IMR-90 (cell line): ENCODE measurements around the gene MICAL3. TPM values are rescaled to one million over a fixed set of nuclear protein-coding genes. Genes with fewer than 3 reads are reported as not detected.

Experiments
- ATAC-seq: fragments of 200-7000 bp; cut with Tn5 transposase; 2 replicates; pipeline ENCODE4 v1.9.1; 2020; ENCODE audit warnings: low read depth, mild to moderate bottlenecking, moderate library complexity
- BruUV-seq: library from RNA; stranded (reverse); fragments of 400-500 nt; replicated peaks from 2 replicates; lab custom pipeline; 2021; lab: Mats Ljungman, UMichigan
- CTCF ChIA-PET: fragments of 300-600 bp; formaldehyde crosslinking; extraction: SDS; loops from one replicate; lab custom pipeline; 2021; ENCODE audit warnings: antibody characterized with exemption; lab: Yijun Ruan, JAX
- POLR2A ChIA-PET: fragments of 300-600 bp; sonication (Branson Sonifier 250); formaldehyde crosslinking; loops from one replicate; lab custom pipeline; 2022; ENCODE audit warnings: antibody characterized with exemption; ENCODE audit not compliant: unreplicated experiment; lab: Charles Lee
- DNase-seq: peaks from one replicate; pipeline ENCODE4 v3.0.0; 2013
- H2AFZ ChIP-seq: replicated peaks from 2 replicates; pipeline ENCODE3; 2013; ENCODE audit warnings: low read length, mild to moderate bottlenecking; ENCODE audit not compliant: poor library complexity
- H2AK5ac ChIP-seq: 2 replicates; pipeline ENCODE4 v1.6.1; 2013; ENCODE audit warnings: low read depth, low read length, inconsistent platforms
- H2AK9ac ChIP-seq: replicated peaks from 2 replicates; pipeline ENCODE3; 2013; ENCODE audit warnings: mild to moderate bottlenecking, low read depth, low read length, moderate library complexity; ENCODE audit not compliant: poor library complexity
- H2BK120ac ChIP-seq: 2 replicates; pipeline ENCODE4 v1.6.1; 2013; ENCODE audit warnings: low read depth, low read length, inconsistent platforms
- H2BK15ac ChIP-seq: 3 replicates; pipeline ENCODE4 v1.6.1; 2013; ENCODE audit warnings: low read depth, low read length, inconsistent platforms
- H2BK20ac ChIP-seq: 2 replicates; pipeline ENCODE4 v1.6.1; 2013; ENCODE audit warnings: low read depth, mild to moderate bottlenecking, inconsistent platforms, low read length, moderate library complexity
- H2BK5ac ChIP-seq: 2 replicates; pipeline ENCODE4 v1.6.1; 2013; ENCODE audit warnings: mild to moderate bottlenecking, low read depth, low read length, inconsistent platforms; ENCODE audit not compliant: poor library complexity, severe bottlenecking
- H3K14ac ChIP-seq: replicated peaks from 2 replicates; pipeline ENCODE4 v1.6.1; 2013; ENCODE audit warnings: low read depth, low read length, inconsistent platforms
- H3K18ac ChIP-seq: 2 replicates; pipeline ENCODE4 v1.6.1; 2013; ENCODE audit warnings: low read depth, low read length, control low read depth
- H3K23ac ChIP-seq: 2 replicates; pipeline ENCODE4 v1.6.1; 2013; ENCODE audit warnings: low read depth, low read length, inconsistent platforms
- H3K27ac ChIP-seq: 2 replicates; pipeline ENCODE4 v1.5.1; 2013; ENCODE audit warnings: mild to moderate bottlenecking, control low read depth, low read length; ENCODE audit not compliant: insufficient read depth
- H3K27me3 ChIP-seq: 2 replicates; pipeline ENCODE4 v1.6.1; 2013; ENCODE audit warnings: low read length; ENCODE audit not compliant: control insufficient read depth, insufficient read depth
- H3K36me3 ChIP-seq: 2 replicates; pipeline ENCODE4 v1.6.1; 2013; ENCODE audit warnings: low read length, mixed read lengths; ENCODE audit not compliant: control insufficient read depth, insufficient read depth
- H3K4ac ChIP-seq: 2 replicates; pipeline ENCODE4 v1.6.1; 2013; ENCODE audit warnings: low read depth, low read length, inconsistent platforms
- H3K4me1 ChIP-seq: 2 replicates; pipeline ENCODE4 v1.6.1; 2013; ENCODE audit warnings: low read length, mixed read lengths; ENCODE audit not compliant: control insufficient read depth, insufficient read depth
- H3K4me2 ChIP-seq: 2 replicates; pipeline ENCODE4 v1.6.1; 2013; ENCODE audit warnings: low read depth, mild to moderate bottlenecking, control low read depth, low read length, moderate library complexity
- H3K4me3 ChIP-seq: 2 replicates; pipeline ENCODE4 v1.5.1; 2013; ENCODE audit warnings: low read depth, mild to moderate bottlenecking, control low read depth, low read length, moderate library complexity; ENCODE audit not compliant: insufficient read depth
- H3K56ac ChIP-seq: 2 replicates; pipeline ENCODE4 v1.6.1; 2013; ENCODE audit warnings: low read length, inconsistent platforms; ENCODE audit not compliant: insufficient read depth; ENCODE audit errors: extremely low read depth
- H3K79me1 ChIP-seq, 2 experiments: 2 replicates each; pipeline ENCODE4 v1.6.1; 2013; ENCODE audit warnings: low read length in 2 of 2, inconsistent platforms in 1 of 2, low read depth in 1 of 2
- H3K9ac ChIP-seq: 2 replicates; pipeline ENCODE4 v1.6.1; 2013; ENCODE audit warnings: low read depth, low read length, control low read depth
- H3K9me1 ChIP-seq: 2 replicates; pipeline ENCODE4 v1.6.1; 2013; ENCODE audit warnings: low read length, inconsistent platforms; ENCODE audit not compliant: insufficient read depth
- H3K9me3 ChIP-seq: 2 replicates; pipeline ENCODE4 v1.6.1; 2013; ENCODE audit warnings: low read length; ENCODE audit not compliant: control insufficient read depth, insufficient read depth
- H4K20me1 ChIP-seq: 2 replicates; pipeline ENCODE4 v1.6.1; 2013; ENCODE audit warnings: low read length, inconsistent platforms; ENCODE audit not compliant: insufficient read depth
- H4K5ac ChIP-seq: 2 replicates; pipeline ENCODE4 v1.6.1; 2013; ENCODE audit warnings: mild to moderate bottlenecking, low read depth, low read length, control low read depth
- H4K8ac ChIP-seq, 2 experiments: 2 replicates each; pipeline ENCODE4 v1.6.1; 2013; ENCODE audit warnings: low read depth in 2 of 2, low read length in 2 of 2, control low read depth in 1 of 2, inconsistent platforms in 1 of 2
- H4K91ac ChIP-seq: 2 replicates; pipeline ENCODE4 v1.6.1; 2013; ENCODE audit warnings: low read depth, low read length, inconsistent platforms; ENCODE audit not compliant: insufficient read depth
- BHLHE40 ChIP-seq: fragments of 150-350 bp; IDR thresholded peaks from 2 replicates; pipeline ENCODE4 v1.6.1; 2016; ENCODE audit warnings: mild to moderate bottlenecking, low read depth, low read length
- CEBPB ChIP-seq: IDR thresholded peaks from 2 replicates; pipeline ENCODE4 v1.6.1; 2012; ENCODE audit warnings: low read depth, low read length, improper control_type of control experiment
- CHD1 ChIP-seq: IDR thresholded peaks from 2 replicates; pipeline ENCODE4 v1.6.1; 2012; ENCODE audit warnings: low read depth, low read length, improper control_type of control experiment
- CTCF ChIP-seq: conservative IDR thresholded peaks from 2 replicates; pipeline ENCODE4 v1.5.1; 2012; ENCODE audit warnings: mild to moderate bottlenecking, low read depth, low read length, improper control_type of control experiment
- ELK1 ChIP-seq: fragments of 150-350 bp; IDR thresholded peaks from 2 replicates; pipeline ENCODE4 v1.6.1; 2016; ENCODE audit warnings: low read depth, mild to moderate bottlenecking, low read length, moderate library complexity, borderline replicate concordance
- FOS ChIP-seq: fragments of 150-350 bp; IDR thresholded peaks from 2 replicates; pipeline ENCODE4 v1.6.1; 2016; ENCODE audit warnings: low read depth, low read length
- MAFK ChIP-seq: IDR thresholded peaks from 2 replicates; pipeline ENCODE4 v1.6.1; 2012; ENCODE audit warnings: low read depth, low read length, improper control_type of control experiment
- MAZ ChIP-seq: IDR thresholded peaks from 2 replicates; pipeline ENCODE4 v1.6.1; 2012; ENCODE audit warnings: low read depth, mild to moderate bottlenecking, low read length, improper control_type of control experiment, moderate library complexity, borderline replicate concordance
- MXI1 ChIP-seq: IDR thresholded peaks from 2 replicates; pipeline ENCODE4 v1.6.1; 2012; ENCODE audit warnings: low read depth, mild to moderate bottlenecking, low read length, moderate library complexity, borderline replicate concordance
- NFE2L2 ChIP-seq: fragments of 150-350 bp; IDR thresholded peaks from 2 replicates; pipeline ENCODE4 v1.6.1; 2016; ENCODE audit warnings: low read depth, mild to moderate bottlenecking, low read length
- POLR2A ChIP-seq: IDR thresholded peaks from 2 replicates; pipeline ENCODE4 v1.6.1; 2012; ENCODE audit warnings: mild to moderate bottlenecking, low read depth, low read length
- RAD21 ChIP-seq: IDR thresholded peaks from 2 replicates; pipeline ENCODE4 v1.6.1; 2012; ENCODE audit warnings: low read length, improper control_type of control experiment
- RCOR1 ChIP-seq: IDR thresholded peaks from 2 replicates; pipeline ENCODE4 v1.6.1; 2012; ENCODE audit warnings: mild to moderate bottlenecking, low read length, improper control_type of control experiment; ENCODE audit not compliant: insufficient replicate concordance
- RFX5 ChIP-seq: IDR thresholded peaks from 2 replicates; pipeline ENCODE4 v1.8.0; 2012; ENCODE audit warnings: low read depth, mild to moderate bottlenecking, low read length, moderate library complexity
- SMC3 ChIP-seq: fragments of 150-350 bp; IDR thresholded peaks from 2 replicates; pipeline ENCODE4 v1.6.1; 2016; ENCODE audit warnings: low read depth, mild to moderate bottlenecking, antibody characterized with exemption, low read length, moderate library complexity
- USF2 ChIP-seq: fragments of 150-350 bp; IDR thresholded peaks from 2 replicates; pipeline ENCODE4 v1.6.1; 2017; ENCODE audit warnings: mild to moderate bottlenecking, antibody characterized with exemption, low read length, low read depth
- WGBS, 2 experiments: methylation state at CpG; one replicate each; pipeline versions ENCODE4 v1.1.5 to v1.1.7; 2013; ENCODE audit warnings: missing lambda C conversion rate in 2 of 2; ENCODE audit not compliant: insufficient read length in 1 of 2; ENCODE audit errors: extremely low coverage in 2 of 2; 5-methylcytosine and 5-hydroxymethylcytosine counted together
- dilution Hi-C: fragments of 300-500 bp; cut with HindIII; formaldehyde crosslinking; loops from one replicate; pipeline ENCODE4 v1.14.3; 2018; ENCODE audit warnings: low sequenced_read_pairs; ENCODE audit not compliant: unreplicated experiment
- in situ Hi-C: fragments of 300-500 bp; cut with MboI; formaldehyde crosslinking; loops from 3 replicates; pipeline ENCODE4 v1.14.3; 2019; ENCODE audit warnings: low sequenced_read_pairs, inconsistent platforms, mixed read lengths
- intact Hi-C: fragments of 100-400 bp; cut with micrococcal nuclease; formaldehyde crosslinking; loops from 2 replicates; pipeline ENCODE4 v1.10.0; 2022
- polyA plus RNA-seq, 3 experiments: library from polyadenylated mRNA; depleted of rRNA; stranded (reverse); fragments of >200 nt; gene quantifications; 2 replicates each; pipeline ENCODE4 v1.2.3, GENCODE V29; 2012; ENCODE audit warnings: low replicate concordance in 1 of 3
- total RNA-seq: library from RNA; depleted of rRNA; stranded (reverse); fragments of >200 nt; gene quantifications from 2 replicates; pipeline ENCODE4 v1.2.3, GENCODE V29; 2012

Gene MICAL3
- total and polyA plus RNA-seq, 2 of the 4 experiments (the other 2 are of a cell fraction) = 17.6 to 26.8 TPM

- in situ Hi-C loops = no loop called here
- BruUV-seq = no TSS peak
Observed at GRCh38 chr22:17953147-17953546, 71.2 kb downstream of the MICAL3 start.

More at GRCh38 chr22:17953147-17953546, 71.2 kb downstream of the MICAL3 start:
- no peak overlapping the region for H2BK5ac ChIP-seq
- H2AFZ ChIP-seq = no peak overlapping the region
- H2BK20ac ChIP-seq = no peak overlapping the region
- no peaks in the 10 kb centered on the region for H3K36me3 ChIP-seq
- no peak overlapping the region for H4K8ac ChIP-seq
- H2BK120ac ChIP-seq = no peak overlapping the region
- H4K5ac ChIP-seq = no peak overlapping the region
- H3K23ac ChIP-seq = no peak overlapping the region
- no peak overlapping the region for H2AK5ac ChIP-seq
- H3K4me1 ChIP-seq = peaks cover 11% of the 10 kb centered on the region
- H3K27me3 ChIP-seq = no peaks in the 10 kb centered on the region
- ChIA-PET CTCF (no interaction called here), POLR2A (no interaction called here)
- no CpG with 5 or more reads among the region's 4 CpGs for WGBS, 2 experiments
- no peak overlapping the region for H3K18ac ChIP-seq
- H3K14ac ChIP-seq = no peak overlapping the region
- no peak overlapping the region for H3K4ac ChIP-seq
- intact Hi-C loops = no loop called here
- TF ChIP-seq RAD21 (no peak), NFE2L2 (no peak), RFX5 (no peak), FOS (no peak), CHD1 (no peak), BHLHE40 (no peak), MXI1 (no peak), USF2 (no peak), MAFK (no peak), RCOR1 (no peak), CTCF (no peak), MAZ (no peak), CEBPB (no peak), SMC3 (no peak), ELK1 (no peak), POLR2A (no peak)
- H3K9me1 ChIP-seq = peaks cover 24% of the 10 kb centered on the region
- H3K9ac ChIP-seq = no peak overlapping the region
- no peak for DNase-seq
- H3K4me2 ChIP-seq = no peak overlapping the region
- H3K79me1 ChIP-seq = peaks cover 67 to 90% of the 10 kb centered on the region in 2 experiments
- no peak overlapping the region for H3K56ac ChIP-seq
- ATAC-seq = no peak
- H4K20me1 ChIP-seq = peaks cover 29% of the 10 kb centered on the region
- no peak overlapping the region for H3K27ac ChIP-seq
- no peak overlapping the region for H3K4me3 ChIP-seq
- dilution Hi-C loops = no loop called here
- H3K9me3 ChIP-seq = no peaks in the 10 kb centered on the region
- H4K91ac ChIP-seq = no peak overlapping the region
- no peak overlapping the region for H2AK9ac ChIP-seq
- H2BK15ac ChIP-seq = no peak overlapping the region
